A549 treated with ZK216348 at 1 μM for 4 hours (cell line): ENCODE measurements around the gene ACOXL. TPM values are rescaled to one million over a fixed set of nuclear protein-coding genes. Genes with fewer than 3 reads are reported as not detected.

Source experiments
- total RNA-seq: library from RNA; stranded (reverse); fragments of 200-300 nt; extraction: Qiagen RNA extraction; gene quantifications from 5 replicates; pipeline ENCODE4 v1.2.3, GENCODE V29; 2022; ENCODE audit warnings: low read depth

ACOXL gene
- total RNA-seq = 0.06 TPM in 1 of 5 replicates, not detected in the others

GRCh38 chr2:110732422-110733413 is at the start of gene ACOXL:
Gene ACOXL (plus strand): TSS chr2:110732573. CDS start chr2:110768390, 35,817 bp downstream.

DNA sequence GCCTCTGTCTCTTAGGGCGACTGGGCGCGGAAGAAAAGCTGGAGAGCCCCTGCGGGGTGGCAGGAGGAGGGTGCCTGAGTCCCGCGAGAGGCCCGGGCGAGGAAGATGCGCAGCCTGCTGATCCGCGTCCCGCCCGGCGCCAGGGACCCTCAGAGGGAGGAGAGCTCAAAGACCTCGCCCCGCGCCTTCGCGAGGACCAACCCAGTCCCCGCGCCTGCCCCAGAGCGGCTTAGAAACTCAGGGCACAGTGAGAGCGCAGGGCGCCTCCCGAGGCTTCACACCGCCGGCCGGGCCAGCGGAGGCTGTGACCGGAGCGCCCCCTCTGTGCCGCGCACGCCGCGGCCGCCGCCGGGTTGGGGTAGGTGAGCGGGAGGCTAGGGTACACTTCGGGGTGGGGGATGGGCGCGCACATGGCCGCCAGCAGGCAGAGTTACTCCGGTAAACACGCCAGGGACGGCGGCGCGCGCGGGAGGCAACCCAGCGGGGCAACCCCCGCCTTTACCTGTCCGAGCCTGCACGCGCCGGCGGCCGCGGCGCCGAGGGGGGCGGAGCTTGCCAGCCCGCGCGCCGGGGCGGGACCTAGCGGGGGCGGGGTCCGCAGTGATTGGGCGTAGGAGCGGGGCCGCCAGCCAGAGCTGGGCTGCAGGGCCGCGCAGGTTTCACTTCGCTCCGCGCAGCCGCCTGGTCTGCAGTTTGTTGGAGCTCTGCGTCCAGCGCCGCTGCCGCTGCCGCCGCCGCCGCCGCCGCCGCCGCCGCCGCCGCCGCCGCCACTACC is 388.1 kb downstream of the ACOXL start, which contains the start of gene BCL2L11:
TSS of gene BCL2L11 (plus strand) at position 662 of the 775 bp plus-strand sequence. CDS start 2,832 bp downstream, outside the sequence.

Other genes with a start within 250 kb of the ACOXL start
- 5.2 to 19.8 TPM (median 7.2 TPM) in 5 replicates for gene RGPD6, start 155.4 kb upstream of the ACOXL start, total RNA-seq
- 32.9 to 45.1 TPM (median 44.6 TPM) in 5 replicates for gene BUB1, start 54.5 kb upstream of the ACOXL start, total RNA-seq